ENCODE measurements around the gene GOSR1.
"Not testable (repeated sequence)": the region's sequence is repeated elsewhere in the genome, so short reads cannot be mapped to it uniquely, and the experiment has no call there.

Gene GOSR1

GRCh38 chr17:30575648-30576325 is 98.6 kb downstream of the GOSR1 start:
- not testable (repeated sequence) for DNase-seq (ENCODE audit: low spot score)

GRCh38 chr17:30576326-30576861 is 99.2 kb downstream of the GOSR1 start:
- DNase-seq (ENCODE audit: low spot score), result no peak
